Right lobe of liver (tissue), 4 donors: ENCODE data around the gene RNF5.

ENCODE experiments used
- POLR2A ChIP-seq: fragments of 450-650 bp; IDR thresholded peaks from one replicate; pipeline ENCODE4 v1.6.1; 2017; ENCODE audit warnings: antibody characterized with exemption, mild to moderate bottlenecking
- TF ChIP-seq, protein P1 (sequence below), 4 donors: fragments of 200-600 bp in 3 of 4; fragments of 450-650 bp in 1 of 4; IDR thresholded peaks; one replicate each; pipeline versions ENCODE4 v1.5.1 to v1.8.0; 2016 to 2022; ENCODE audit warnings: antibody characterized with exemption in 4 of 4, mild to moderate bottlenecking in 2 of 4
- donor health status: DM: no; HTN: no; CAD: no.
- donor health status: DM: no; HTN: no; CAD: no.
- donor health status: DM: no; HTN: yes; CAD: no.

DNA sequence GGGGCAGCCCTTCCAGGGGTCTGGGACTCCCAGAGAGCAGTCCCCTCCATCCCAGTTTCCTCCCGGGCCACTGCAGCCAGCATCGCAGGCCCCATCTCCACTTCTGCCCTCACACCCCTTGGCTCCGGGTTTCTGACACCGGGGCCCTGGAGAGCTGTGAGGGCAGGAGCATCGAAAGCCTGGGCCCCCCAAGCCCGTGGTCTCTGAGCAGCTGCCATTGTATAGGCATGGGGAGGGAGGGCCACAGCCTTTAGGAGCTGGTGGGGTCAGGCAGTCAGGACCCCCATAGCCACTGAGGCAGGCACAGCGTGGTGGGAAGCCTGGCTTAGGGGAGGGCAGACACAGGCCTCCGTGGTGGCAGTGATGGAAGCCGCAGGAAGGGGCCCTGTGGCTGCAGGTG is 24.0 kb downstream of the RNF5 start:
- TF ChIP-seq, protein P1, sequence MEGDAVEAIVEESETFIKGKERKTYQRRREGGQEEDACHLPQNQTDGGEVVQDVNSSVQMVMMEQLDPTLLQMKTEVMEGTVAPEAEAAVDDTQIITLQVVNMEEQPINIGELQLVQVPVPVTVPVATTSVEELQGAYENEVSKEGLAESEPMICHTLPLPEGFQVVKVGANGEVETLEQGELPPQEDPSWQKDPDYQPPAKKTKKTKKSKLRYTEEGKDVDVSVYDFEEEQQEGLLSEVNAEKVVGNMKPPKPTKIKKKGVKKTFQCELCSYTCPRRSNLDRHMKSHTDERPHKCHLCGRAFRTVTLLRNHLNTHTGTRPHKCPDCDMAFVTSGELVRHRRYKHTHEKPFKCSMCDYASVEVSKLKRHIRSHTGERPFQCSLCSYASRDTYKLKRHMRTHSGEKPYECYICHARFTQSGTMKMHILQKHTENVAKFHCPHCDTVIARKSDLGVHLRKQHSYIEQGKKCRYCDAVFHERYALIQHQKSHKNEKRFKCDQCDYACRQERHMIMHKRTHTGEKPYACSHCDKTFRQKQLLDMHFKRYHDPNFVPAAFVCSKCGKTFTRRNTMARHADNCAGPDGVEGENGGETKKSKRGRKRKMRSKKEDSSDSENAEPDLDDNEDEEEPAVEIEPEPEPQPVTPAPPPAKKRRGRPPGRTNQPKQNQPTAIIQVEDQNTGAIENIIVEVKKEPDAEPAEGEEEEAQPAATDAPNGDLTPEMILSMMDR (IDR thresholded peaks at IDR 0.05): no peak
- TF ChIP-seq POLR2A: no peak
